ENCODE data around the gene ACE. TPM values are rescaled to one million over a fixed set of nuclear protein-coding genes. Genes with fewer than 3 reads are reported as not detected.

ACE gene
- total RNA-seq, 1 experiment from 2014 or later = 5.4 TPM

DNA sequence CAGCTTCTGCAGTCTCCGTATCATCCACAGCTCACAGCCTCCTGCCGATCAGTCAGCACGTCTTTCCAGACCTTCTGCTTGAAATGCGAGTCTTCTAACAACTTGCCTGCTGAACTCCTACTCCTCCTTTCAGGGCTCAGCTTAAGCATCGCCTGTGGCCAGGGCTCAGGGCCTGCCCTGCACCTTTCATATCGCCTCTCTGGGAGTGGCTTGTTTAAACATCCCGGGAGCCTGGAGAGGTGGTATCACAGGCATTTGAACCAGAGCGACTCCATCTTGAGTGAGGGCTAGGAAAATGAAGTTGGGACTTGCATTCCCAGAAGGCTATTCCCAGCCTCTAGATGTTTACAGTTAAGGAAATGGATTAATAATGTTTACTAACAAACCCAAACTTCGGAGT lies 16.8 kb upstream of the ACE start:
- Histone ChIP-seq H4K20me1 (ENCODE audit: control insufficient read depth, insufficient read depth, insufficient read length) (no peaks in the 10 kb centered on the region), H3K4me1 (ENCODE audit: insufficient read depth, low read length) (no peaks in the 10 kb centered on the region), H3K79me2 (ENCODE audit: insufficient read depth, low read length) (no peaks in the 10 kb centered on the region), H3T11ph (ENCODE audit: low read length) (no peak overlapping the region), H3K14ac (ENCODE audit: insufficient read depth, low read length) (no peak overlapping the region), H3K23me2 (ENCODE audit: insufficient read length, low read depth, low read length, poor library complexity, severe bottlenecking) (no peaks in the 10 kb centered on the region), H3K18ac (ENCODE audit: insufficient read length, low read depth, low read length) (no peak overlapping the region), H2BK120ac (ENCODE audit: low read depth, low read length, poor library complexity, severe bottlenecking) (no peak overlapping the region), H3K9ac (ENCODE audit: extremely low read depth, insufficient read length, low read length) (no peak overlapping the region), H3K56ac (ENCODE audit: insufficient read length, low read depth, low read length) (no peak overlapping the region), H3K27me3 (ENCODE audit: insufficient read depth, low read length) (no peaks in the 10 kb centered on the region), H2BK20ac (ENCODE audit: low read depth, low read length, poor library complexity, severe bottlenecking) (no peak overlapping the region), H3K9me3 (ENCODE audit: control insufficient read depth, low read depth, low read length) (no peaks in the 10 kb centered on the region), H3K27ac (ENCODE audit: insufficient read length, low read depth, low read length) (no peak overlapping the region), H2BK5ac (ENCODE audit: insufficient read length, low read length) (no peak overlapping the region), H4K91ac (ENCODE audit: insufficient read length, low read depth, low read length) (no peak overlapping the region), H2BK15ac (ENCODE audit: low read depth, low read length) (no peak overlapping the region), H2BK12ac (ENCODE audit: insufficient read length, low read depth, low read length) (no peak overlapping the region), H3K4ac (ENCODE audit: low read depth, low read length) (no peak overlapping the region), H2AFZ (ENCODE audit: low read length) (no peak overlapping the region), H2AK5ac (ENCODE audit: insufficient read length, low read length) (no peak overlapping the region), H3K23ac (ENCODE audit: insufficient read length, low read depth, low read length) (no peak overlapping the region), H4K8ac (replicated peaks; ENCODE audit: insufficient read length, low read depth, low read length) (no peak overlapping the region), H3K79me1 (ENCODE audit: insufficient read depth, low read depth, low read length, poor library complexity, severe bottlenecking) (no peaks in the 10 kb centered on the region), H4K5ac (ENCODE audit: insufficient read length, low read depth, low read length) (no peak overlapping the region), H3K4me2 (ENCODE audit: insufficient read depth, insufficient read length, low read length) (no peak overlapping the region)
- TF ChIP-seq CTCF (conservative IDR thresholded peaks at IDR 0.05) = no peak
- peak overlapping the region in 1 of 3 experiments; percentile 28; a peak in 1 of 7 replicates for H3K27ac Mint-ChIP-seq
- no CpG with 5 or more reads among the region's 9 CpGs for WGBS (ENCODE audit: extremely low coverage, insufficient read length, low lambda C conversion rate)
- H3K36me3 Mint-ChIP-seq (ENCODE audit: insufficient read depth in 1 of 3, low read depth in 3 of 3) = peaks cover 0 to 7% (median 5%) of the 10 kb centered on the region in 3 experiments; a peak in 3 of 7 replicates
- peaks cover 10 to 12% of the 10 kb centered on the region in 2 experiments for H3K9me3 Mint-ChIP-seq
- DNase-seq = no peak
- H3K27me3 Mint-ChIP-seq (ENCODE audit: low read depth) = peaks cover 3% of the 10 kb centered on the region; the same call in 1 of the 2 replicates
- no peak overlapping the region for H3K4me3 Mint-ChIP-seq
- H3K4me1 Mint-ChIP-seq = peaks cover 12% of the 10 kb centered on the region in 2 experiments

Measured in H9 (cell line).